ENCODE data around the gene TPP1.

GRCh38 chr11:6640036-6640984 lies 21.1 kb upstream of the TPP1 start:
- no peak for TF ChIP-seq EZH2phosphoT487 (IDR thresholded peaks at IDR 0.05; ENCODE audit: borderline replicate concordance, low read length)
- no peak for TF ChIP-seq CTCF (conservative IDR thresholded peaks at IDR 0.05; ENCODE audit: low read depth, low read length)
- no peak for TF ChIP-seq EZH2 (IDR thresholded peaks at IDR 0.05; ENCODE audit: low read length, unreplicated experiment)

Measured in PC-3 (cell line).